HuH-7 (cell line): ENCODE results near the gene PTPRZ1.

Experiments
- DNase-seq: peaks from one replicate; pipeline ENCODE4 v3.0.0; 2011; ENCODE audit warnings: low spot score

Gene PTPRZ1

GRCh38 chr7:121891731-121892130 lies 18.8 kb downstream of the PTPRZ1 start:
- DNase-seq: no peak

- DNase-seq: no peak
Measured at GRCh38 chr7:121901026-121901425, 28.1 kb downstream of the PTPRZ1 start.

- DNase-seq: no peak
Measured at GRCh38 chr7:121904120-121904519, 31.2 kb downstream of the PTPRZ1 start.

GRCh38 chr7:121908042-121908441 lies 35.1 kb downstream of the PTPRZ1 start:
- DNase-seq: no peak

- no peak for DNase-seq
Measured at GRCh38 chr7:121909716-121910345, 36.9 kb downstream of the PTPRZ1 start.

GRCh38 chr7:121913947-121914675 lies 41.1 kb downstream of the PTPRZ1 start:
- no peak for DNase-seq

GRCh38 chr7:121914676-121915279 lies 41.8 kb downstream of the PTPRZ1 start:
- no peak for DNase-seq

- no peak for DNase-seq
Measured at GRCh38 chr7:121916211-121916610, 43.2 kb downstream of the PTPRZ1 start.

GRCh38 chr7:121919986-121920385 lies 47.0 kb downstream of the PTPRZ1 start:
- no peak for DNase-seq

- no peak for DNase-seq
Measured at GRCh38 chr7:121924269-121925186, 51.6 kb downstream of the PTPRZ1 start.

GRCh38 chr7:121931149-121931902 lies 58.4 kb downstream of the PTPRZ1 start:
- no peak for DNase-seq

- no peak for DNase-seq
Measured at GRCh38 chr7:121932768-121933167, 59.8 kb downstream of the PTPRZ1 start.

GRCh38 chr7:121936951-121937623 lies 64.1 kb downstream of the PTPRZ1 start:
- no peak for DNase-seq

GRCh38 chr7:121938429-121938996 lies 65.6 kb downstream of the PTPRZ1 start:
- no peak for DNase-seq

- no peak for DNase-seq
Measured at GRCh38 chr7:121940918-121941317, 68.0 kb downstream of the PTPRZ1 start.

- DNase-seq: no peak
Measured at GRCh38 chr7:121941830-121942229, 68.9 kb downstream of the PTPRZ1 start.

- DNase-seq: no peak
Measured at GRCh38 chr7:121945066-121945465, 72.1 kb downstream of the PTPRZ1 start.

- DNase-seq: no peak
Measured at GRCh38 chr7:121945480-121946236, 72.7 kb downstream of the PTPRZ1 start.

GRCh38 chr7:121953164-121953563 lies 80.2 kb downstream of the PTPRZ1 start:
- DNase-seq: no peak

- no peak for DNase-seq
Measured at GRCh38 chr7:121953601-121954000, 80.6 kb downstream of the PTPRZ1 start.
